Measurements from ENCODE around the gene CLPSL1.
"Not testable (repeated sequence)": the region's sequence is repeated elsewhere in the genome, so short reads cannot be mapped to it uniquely, and the experiment has no call there.

The CLPSL1 gene

GRCh38 chr6:35780719-35781118 is at the start of gene CLPSL1:
Gene CLPSL1, plus strand, starts transcription at chr6:35781019. Its CDS starts 92 bp downstream, at chr6:35781111.
- DNase-seq = no peak

GRCh38 chr6:35731414-35731735 is 49.4 kb upstream of the CLPSL1 start:
- peak; percentile 70 for DNase-seq

- peak; percentile 49 for DNase-seq
Observed at GRCh38 chr6:35731736-35732532, 48.9 kb upstream of the CLPSL1 start.

- DNase-seq = no peak
Observed at GRCh38 chr6:35733633-35734032, 47.2 kb upstream of the CLPSL1 start.

- DNase-seq = not testable (repeated sequence)
Observed at GRCh38 chr6:35734319-35734718, 46.5 kb upstream of the CLPSL1 start.

GRCh38 chr6:35735452-35735851 is 45.4 kb upstream of the CLPSL1 start:
- no peak for DNase-seq

- DNase-seq = peak; percentile 6
Observed at GRCh38 chr6:35736253-35736894, 44.4 kb upstream of the CLPSL1 start.

GRCh38 chr6:35736982-35737412 is 43.8 kb upstream of the CLPSL1 start, which contains the start of gene ARMC12:
Gene ARMC12, plus strand, starts transcription at chr6:35737032. Its CDS starts 77 bp downstream, at chr6:35737109.
- DNase-seq = no peak

- DNase-seq = peak; percentile 84
Observed at GRCh38 chr6:35737413-35738211, 43.2 kb upstream of the CLPSL1 start.

- DNase-seq = no peak
Observed at GRCh38 chr6:35739645-35740524, 40.9 kb upstream of the CLPSL1 start.

- no peak for DNase-seq
Observed at GRCh38 chr6:35742842-35743241, 38.0 kb upstream of the CLPSL1 start.

- DNase-seq = no peak
Observed at GRCh38 chr6:35745509-35745908, 35.3 kb upstream of the CLPSL1 start.

GRCh38 chr6:35746516-35746915 is 34.3 kb upstream of the CLPSL1 start:
- no peak for DNase-seq

- DNase-seq = no peak
Observed at GRCh38 chr6:35747877-35748276, 32.9 kb upstream of the CLPSL1 start.

- DNase-seq = no peak
Observed at GRCh38 chr6:35750557-35750956, 30.3 kb upstream of the CLPSL1 start.

GRCh38 chr6:35751594-35751993 is 29.2 kb upstream of the CLPSL1 start:
- DNase-seq = no peak

GRCh38 chr6:35752330-35752729 is 28.5 kb upstream of the CLPSL1 start:
- no peak for DNase-seq

- DNase-seq = peak; percentile 59
Observed at GRCh38 chr6:35754452-35755277, 26.2 kb upstream of the CLPSL1 start.

GRCh38 chr6:35755278-35755924 is 25.4 kb upstream of the CLPSL1 start:
- no peak for DNase-seq

- peak; percentile 33 for DNase-seq
Observed at GRCh38 chr6:35757456-35758123, 23.2 kb upstream of the CLPSL1 start.
